HTR-8/SVneo (cell line): Measurements from ENCODE around the gene KLF1.
"Not testable (repeated sequence)": the region's sequence is repeated elsewhere in the genome, so short reads cannot be mapped to it uniquely, and the experiment has no call there.

ENCODE experiments used
- DNase-seq: peaks from one replicate; pipeline ENCODE4 v3.0.0; 2011; ENCODE audit warnings: low spot score, mixed read lengths; ENCODE audit not compliant: insufficient read length
- FAIRE-seq: peaks from 2 replicates; lab custom pipeline; 2011; peaks lifted over from hg19 to GRCh38; lab: Jason Lieb, UNC

KLF1 gene

DNA sequence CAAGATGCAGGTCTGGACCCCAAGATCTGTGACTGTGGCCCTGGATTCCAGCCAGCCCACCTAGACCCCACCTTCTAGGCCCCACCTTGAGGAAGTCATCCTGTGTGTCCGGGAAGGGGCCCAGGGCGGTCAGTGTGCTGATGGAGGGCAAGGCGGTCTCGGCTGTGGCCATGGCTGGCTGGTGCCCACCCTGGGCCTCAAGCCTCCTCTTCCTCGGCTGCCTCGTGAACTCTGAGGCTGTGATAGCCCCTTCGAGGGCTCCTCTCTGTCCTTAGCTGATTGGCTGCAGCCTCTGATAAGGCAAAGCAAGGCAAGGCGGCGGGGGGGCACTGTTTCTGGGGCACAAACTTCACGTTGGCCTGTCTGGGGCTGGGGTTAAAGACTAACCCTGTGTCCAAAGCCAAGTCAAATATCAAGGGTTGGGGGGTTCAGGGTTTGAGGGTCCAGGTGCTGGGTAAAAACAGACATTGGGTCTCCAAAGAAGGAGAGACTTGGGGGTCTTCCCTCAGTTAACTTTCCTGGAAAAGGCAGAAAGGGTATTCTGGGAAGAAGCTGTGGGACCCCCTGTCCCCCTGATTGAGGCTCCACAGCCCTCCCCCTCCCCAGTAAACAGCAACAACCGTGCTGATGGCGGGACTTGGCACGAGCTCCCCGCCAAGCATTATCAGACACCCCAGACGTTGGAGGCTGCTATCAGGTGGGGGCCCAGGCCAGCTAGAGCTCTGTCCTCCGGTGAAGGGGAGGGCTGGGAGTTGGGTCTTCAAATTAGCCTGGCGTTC is at the start of gene KLF1:
TSS of gene KLF1 (minus strand) at position 233 of the 779 bp plus-strand sequence. CDS start at position 172, 61 bp downstream.
- FAIRE-seq (no peak), DNase-seq (no peak)

- no peak for FAIRE-seq
- DNase-seq: no peak
Observed at GRCh38 chr19:12936582-12936981, 49.6 kb upstream of the KLF1 start.

DNA sequence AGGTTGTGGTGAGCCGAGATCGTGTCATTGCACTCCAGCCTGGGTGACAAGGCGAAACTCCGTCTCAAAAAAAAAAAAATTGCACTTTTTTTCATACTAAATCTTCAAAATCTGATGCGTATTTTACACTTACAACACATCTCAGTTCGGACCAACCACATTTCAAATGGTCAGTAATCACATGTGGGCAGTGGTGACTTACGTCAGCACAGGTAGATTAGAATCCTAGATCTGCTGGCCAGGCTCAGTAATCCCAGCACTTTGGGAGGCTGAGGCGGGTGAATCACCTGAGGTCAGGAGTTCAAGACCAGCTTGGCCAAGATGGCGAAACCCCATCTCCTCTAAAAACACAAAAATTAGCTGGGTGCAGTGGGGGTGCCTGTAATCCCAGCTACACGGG is 48.1 kb upstream of the KLF1 start:
- FAIRE-seq (no peak), DNase-seq (no peak)

DNA sequence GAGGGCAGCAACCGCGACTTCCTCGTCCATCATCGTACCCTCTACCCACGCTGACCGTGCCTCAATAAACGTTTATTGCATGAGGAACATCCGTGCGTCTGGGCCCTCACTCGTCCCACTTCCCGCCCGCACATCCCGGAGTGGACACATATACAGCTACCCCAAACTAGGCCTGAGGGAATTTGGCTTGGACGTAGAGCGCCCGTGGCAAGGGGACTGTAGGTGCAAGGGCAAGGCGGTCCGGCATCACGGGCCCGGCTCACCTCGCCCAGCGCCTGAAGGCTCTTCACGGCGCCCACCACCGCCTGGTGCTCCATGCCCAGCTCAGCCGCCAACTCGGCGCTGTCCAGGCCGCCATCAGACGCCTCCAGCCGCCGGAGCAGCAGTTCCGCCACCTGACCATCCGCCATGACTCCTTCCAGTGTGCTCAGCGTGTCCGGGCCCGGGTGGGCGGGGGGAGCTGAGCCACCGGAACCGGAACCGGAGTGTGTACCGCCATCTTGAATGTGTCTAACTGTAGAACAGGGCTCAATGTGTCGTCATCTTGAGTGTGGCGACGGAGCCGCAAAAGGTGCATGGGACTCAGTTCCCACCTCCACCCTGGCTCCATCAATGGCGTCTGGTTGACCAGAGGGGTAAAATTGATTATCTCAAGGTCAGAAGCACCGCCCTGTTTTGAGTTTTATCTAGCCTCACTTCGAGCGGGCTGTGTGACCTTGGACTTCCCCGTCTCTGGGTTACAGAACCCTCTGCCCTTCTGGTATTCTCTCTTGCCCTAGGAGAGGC is 46.5 kb upstream of the KLF1 start, which contains the start of gene FARSA:
TSS of gene FARSA (minus strand) at position 425 of the 786 bp plus-strand sequence. CDS start at position 410, 15 bp downstream.
- FAIRE-seq (peak; percentile 96), DNase-seq (peak; percentile 93)

DNA sequence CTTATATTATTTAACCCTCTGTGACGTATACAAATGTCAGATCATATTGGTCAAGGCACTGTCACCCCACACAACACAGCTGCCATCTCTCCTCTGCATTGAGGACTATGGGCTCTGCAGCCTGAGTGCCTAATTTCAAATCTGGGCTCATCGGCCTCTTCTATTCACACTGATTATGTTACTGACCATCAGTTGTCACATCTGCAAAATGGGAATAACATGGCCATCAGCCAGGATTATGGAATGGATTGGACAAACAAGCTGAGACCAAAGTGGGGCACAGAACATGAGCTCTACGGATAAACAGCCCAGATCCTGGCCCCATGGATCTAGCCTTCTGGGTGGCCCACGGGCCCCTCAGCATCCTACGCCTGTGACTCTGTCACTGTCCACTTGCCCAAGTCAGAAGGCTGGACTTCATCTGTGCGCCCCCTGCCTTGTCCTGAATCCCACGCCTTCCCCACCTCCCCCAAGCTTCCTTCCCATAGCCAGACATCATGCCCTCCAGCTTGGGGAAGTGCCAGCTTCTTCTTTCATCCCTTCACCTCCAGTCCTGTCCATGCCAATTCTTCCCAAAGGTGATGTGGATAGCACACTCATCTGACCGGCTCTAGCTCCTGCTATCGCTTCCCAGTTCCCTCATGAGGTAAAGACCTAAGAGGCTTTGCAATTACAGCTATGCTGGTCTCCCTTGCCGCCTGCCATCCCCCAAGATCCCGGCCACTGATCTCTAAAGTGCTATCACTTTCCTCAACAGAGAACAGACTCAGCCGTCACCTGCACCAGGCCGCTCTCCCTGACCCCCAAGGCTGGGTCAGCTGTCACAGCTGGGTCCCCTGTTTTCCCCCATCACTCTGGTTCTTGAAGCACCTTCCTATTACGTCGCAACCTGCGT is 45.6 kb upstream of the KLF1 start:
- DNase-seq (no peak), FAIRE-seq (no peak)

- FAIRE-seq: no peak
- DNase-seq: no peak
Observed at GRCh38 chr19:12930002-12930645, 43.1 kb upstream of the KLF1 start.

- FAIRE-seq (no peak), DNase-seq (no peak)
Observed at GRCh38 chr19:12924621-12925310, 37.8 kb upstream of the KLF1 start.

GRCh38 chr19:12922959-12923358 is 36.0 kb upstream of the KLF1 start:
- no peak for DNase-seq
- no peak for FAIRE-seq

GRCh38 chr19:12921047-12921446 is 34.0 kb upstream of the KLF1 start:
- FAIRE-seq (no peak), DNase-seq (no peak)

DNA sequence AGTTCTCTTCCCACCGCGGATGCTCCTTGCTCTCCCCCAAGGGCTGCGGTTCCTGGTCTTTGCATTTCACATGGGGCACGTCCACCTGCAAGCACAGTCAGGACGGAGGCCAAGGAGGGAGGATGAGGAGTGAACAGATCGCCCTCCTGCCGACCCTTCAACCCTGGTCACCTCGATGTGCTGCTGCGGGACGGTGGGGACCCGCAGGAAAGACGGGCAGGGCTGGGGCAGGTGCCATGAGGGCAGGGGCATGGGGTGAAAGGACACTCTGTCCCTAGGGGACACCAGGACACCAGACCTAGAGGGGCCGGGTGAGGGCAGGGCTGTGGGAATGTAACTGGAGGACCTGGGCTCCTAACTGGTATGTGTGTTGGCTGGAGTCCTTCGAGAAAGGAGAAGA is 31.3 kb upstream of the KLF1 start:
- DNase-seq: no peak
- FAIRE-seq: no peak

- DNase-seq, FAIRE-seq: not testable (repeated sequence)
Observed at GRCh38 chr19:12915860-12916259, 28.9 kb upstream of the KLF1 start.

DNA sequence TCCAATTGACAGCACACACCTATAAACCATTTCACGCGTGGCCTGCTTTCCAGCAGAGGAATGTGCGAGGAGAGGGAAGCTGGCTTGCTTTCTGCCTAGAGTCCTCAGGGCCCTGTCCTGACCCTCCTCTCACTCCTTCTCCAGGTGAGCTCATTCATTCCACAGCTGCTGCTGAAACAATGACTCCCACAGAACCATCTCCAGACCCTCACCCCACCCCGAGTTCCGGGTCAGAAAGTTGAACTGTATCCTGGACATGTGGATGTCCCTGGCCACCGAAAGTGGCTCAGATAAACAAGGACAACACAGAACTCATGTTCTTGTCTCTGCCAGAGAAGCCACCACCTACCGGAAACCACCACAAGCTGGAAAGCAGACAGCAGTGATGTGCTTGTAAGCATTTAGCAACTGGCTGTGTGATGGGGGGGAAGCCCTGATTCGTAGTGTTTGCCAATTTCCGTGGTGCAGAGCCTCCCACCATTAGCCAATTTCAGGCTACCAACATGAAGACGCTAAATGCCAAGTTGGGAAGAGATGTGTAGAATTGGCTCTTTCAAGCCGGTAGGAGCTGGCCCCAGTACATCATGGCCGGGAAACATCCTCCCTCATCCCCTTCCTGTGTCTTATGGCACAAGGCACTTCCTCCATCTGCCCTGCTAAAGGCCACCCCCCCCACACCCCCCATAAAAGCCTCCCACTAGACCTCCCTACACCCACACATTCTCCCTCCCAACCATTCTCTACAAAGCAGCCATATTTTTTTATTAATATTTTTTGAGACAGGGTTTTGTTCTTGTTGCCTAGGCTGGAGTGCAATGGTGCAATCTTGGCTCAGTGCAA is 27.1 kb upstream of the KLF1 start:
- DNase-seq: no peak
- FAIRE-seq: no peak

DNA sequence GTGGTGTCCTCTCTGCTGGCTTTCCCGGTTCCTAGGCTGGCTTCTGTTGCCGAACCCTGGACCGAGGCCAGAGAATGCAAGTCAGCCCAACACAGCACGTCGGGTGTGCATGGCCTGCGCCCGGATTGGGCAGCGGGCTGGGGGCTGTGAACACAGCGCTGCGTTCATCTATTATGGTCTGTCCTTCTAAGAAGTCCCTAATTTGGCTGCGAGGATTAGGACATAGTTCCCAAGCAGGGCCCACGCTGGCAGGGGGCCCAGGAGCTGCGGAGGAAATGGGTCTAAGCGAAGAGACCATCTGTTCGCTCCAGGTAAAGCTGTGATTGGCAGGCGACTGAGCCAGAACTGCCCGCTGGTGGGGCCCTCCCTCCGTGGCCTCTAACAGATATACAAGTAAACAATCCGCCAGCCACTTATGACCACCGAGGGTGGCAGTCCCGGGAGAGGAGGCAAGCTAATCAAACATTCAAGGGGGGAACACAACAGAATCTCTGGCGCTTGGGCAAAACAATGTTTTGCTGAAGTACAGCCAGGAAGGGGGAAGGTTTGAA is 26.1 kb upstream of the KLF1 start:
- DNase-seq (no peak), FAIRE-seq (no peak)

DNA sequence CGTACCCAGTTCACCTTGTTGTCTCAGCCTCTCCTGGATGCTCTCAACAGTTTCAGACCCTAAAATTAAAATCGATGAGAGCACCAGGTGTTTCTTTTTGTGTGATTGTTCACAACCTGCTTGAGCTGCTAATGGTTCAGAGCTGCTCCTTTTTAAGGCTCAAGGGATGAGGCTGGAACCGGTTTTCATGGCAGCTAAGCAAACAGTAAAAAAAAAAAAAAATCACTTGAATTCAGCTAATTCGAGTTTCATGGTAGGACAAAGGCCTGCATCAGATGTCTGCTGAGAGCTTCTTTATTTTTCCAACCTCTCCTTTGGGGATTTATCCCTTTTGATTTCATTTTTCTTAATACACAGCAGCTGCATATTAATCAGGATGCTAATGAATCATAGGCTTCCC is 25.6 kb upstream of the KLF1 start:
- FAIRE-seq: no peak
- no peak for DNase-seq

DNA sequence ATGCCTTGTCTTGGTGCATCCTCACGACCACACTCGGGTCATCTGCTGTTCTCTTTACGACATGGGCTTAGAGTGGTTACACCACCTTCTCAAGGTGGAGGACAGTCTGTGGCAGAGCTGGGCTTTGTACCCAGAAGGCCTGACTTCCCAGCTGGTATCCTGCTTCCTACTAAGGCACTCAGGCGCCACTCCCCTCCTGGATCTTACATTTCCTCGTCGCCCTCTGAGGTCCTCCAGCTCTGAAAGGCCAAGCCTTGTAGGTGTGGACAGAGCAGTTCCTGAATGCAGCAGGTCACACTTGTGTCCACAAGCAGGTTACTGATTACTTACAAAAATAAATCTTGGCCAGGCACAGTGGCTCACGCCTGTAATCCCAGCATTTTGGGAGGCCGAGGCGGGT is 20.2 kb upstream of the KLF1 start:
- no peak for DNase-seq
- FAIRE-seq: no peak

DNA sequence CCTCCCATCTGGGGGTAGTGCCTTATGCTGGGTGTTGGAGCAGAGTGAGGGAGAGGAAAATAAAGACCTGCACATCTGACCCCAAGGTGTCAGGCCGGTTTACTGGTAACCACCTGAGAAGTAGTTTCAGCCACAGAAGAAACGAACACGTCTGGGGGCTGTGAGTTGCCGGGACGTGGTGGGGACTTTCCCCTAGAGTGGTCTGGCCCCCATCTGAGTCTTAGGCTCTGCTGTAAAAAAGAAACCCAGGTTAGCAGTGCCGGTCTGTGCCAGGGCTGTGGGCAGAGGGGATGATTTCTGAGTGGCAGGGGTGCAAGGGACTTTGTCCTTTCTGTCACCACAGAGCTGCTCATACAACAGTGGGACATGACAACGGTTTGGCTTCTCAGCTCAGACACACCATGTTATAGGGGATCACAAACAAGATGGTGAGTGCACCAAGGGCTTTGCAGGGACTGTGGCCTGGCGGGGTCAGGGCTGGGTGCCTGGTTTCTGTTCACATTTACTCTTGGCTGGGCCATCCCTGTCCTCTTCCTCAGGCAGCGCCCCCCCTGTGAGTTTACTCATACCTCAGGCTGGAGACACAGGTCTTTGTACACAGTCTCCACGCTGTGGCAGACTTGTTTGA is 13.0 kb upstream of the KLF1 start:
- FAIRE-seq (no peak), DNase-seq (no peak)

DNA sequence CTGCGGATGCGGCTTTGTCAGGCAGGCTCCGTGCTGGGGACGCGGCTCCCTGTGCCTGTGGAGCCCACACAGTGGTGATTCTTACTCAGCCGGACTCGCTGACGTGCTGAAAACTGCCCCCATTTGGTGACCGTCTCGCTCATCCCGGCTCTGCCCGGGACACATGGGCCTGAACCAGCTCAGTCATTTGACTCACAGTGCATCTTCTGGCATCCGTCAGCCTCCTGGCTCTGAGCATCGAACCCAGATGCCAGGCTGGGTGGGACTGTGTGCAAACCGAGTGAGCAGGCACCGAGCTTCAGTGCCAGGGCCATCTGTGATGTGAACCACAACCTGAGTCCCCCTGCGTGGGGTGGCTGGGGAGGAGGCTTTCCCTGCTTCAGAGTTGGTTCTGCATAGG is 9.5 kb upstream of the KLF1 start:
- DNase-seq (no peak), FAIRE-seq (no peak)

DNA sequence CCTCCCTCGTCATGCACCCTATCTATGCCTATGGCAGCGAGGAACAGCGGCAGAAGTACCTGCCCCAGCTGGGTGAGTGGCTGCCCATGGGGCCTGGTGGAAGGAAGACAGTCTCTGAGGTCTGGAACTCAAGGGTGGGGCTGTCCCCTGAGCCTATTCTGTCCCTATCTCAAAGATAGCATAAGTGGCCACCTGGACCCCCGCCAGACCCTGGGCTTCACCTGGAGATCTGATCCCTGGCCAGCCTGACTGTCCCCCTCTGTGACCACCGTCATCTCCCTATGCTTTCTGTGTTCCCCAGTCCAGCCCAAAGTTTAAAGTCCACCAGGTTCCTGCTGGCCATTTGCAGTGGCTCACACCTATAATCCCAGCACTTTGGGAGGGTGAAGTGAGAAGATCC is 6.6 kb upstream of the KLF1 start:
- no peak for DNase-seq
- no peak for FAIRE-seq
